ENCODE results near the gene DLK1. TPM values are rescaled to one million over a fixed set of nuclear protein-coding genes. Genes with fewer than 3 reads are reported as not detected.
A peak's percentile ranks its signal among the peaks of the same experiment; 100 is the strongest.

Gene DLK1
- total RNA-seq, 1 donor from 2014 or later, result 4.4 TPM

- peaks cover 50% of the 10 kb centered on the region for H3K4me1 Mint-ChIP-seq
- H3K36me3 Mint-ChIP-seq (ENCODE audit: low read depth), result no peaks in the 10 kb centered on the region
- no peaks in the 10 kb centered on the region for H3K27me3 Mint-ChIP-seq (ENCODE audit: low read depth)
- no peak for TF ChIP-seq CTCF (conservative IDR thresholded peaks at IDR 0.05)
- H3K9me3 Mint-ChIP-seq, result no peaks in the 10 kb centered on the region
- no peak overlapping the region for H3K4me3 Mint-ChIP-seq
- DNase-seq (ENCODE audit: low read depth, low spot score), result no peak
- no peak overlapping the region for H3K27ac Mint-ChIP-seq (ENCODE audit: unreplicated experiment)
Measured at GRCh38 chr14:100684154-100684553, 42.5 kb upstream of the DLK1 start.

- DNase-seq (ENCODE audit: low read depth, low spot score), result no peak
- no peak overlapping the region for H3K4me3 Mint-ChIP-seq
- peaks cover 46% of the 10 kb centered on the region for H3K4me1 Mint-ChIP-seq
- H3K36me3 Mint-ChIP-seq (ENCODE audit: low read depth), result no peaks in the 10 kb centered on the region
- H3K27me3 Mint-ChIP-seq (ENCODE audit: low read depth), result no peaks in the 10 kb centered on the region
- no peaks in the 10 kb centered on the region for H3K9me3 Mint-ChIP-seq
- TF ChIP-seq CTCF (conservative IDR thresholded peaks at IDR 0.05), result no peak
- H3K27ac Mint-ChIP-seq (ENCODE audit: unreplicated experiment), result no peak overlapping the region
Measured at GRCh38 chr14:100684961-100685360, 41.7 kb upstream of the DLK1 start.

GRCh38 chr14:100686858-100687257, 39.8 kb upstream of the DLK1 start:
- no peak overlapping the region for H3K4me3 Mint-ChIP-seq

GRCh38 chr14:100687386-100687785, 39.3 kb upstream of the DLK1 start:
- Mint-ChIP-seq H3K4me3 (no peak overlapping the region), H3K27me3 (ENCODE audit: low read depth) (no peaks in the 10 kb centered on the region), H3K9me3 (no peaks in the 10 kb centered on the region), H3K4me1 (peaks cover 40% of the 10 kb centered on the region), H3K27ac (ENCODE audit: unreplicated experiment) (no peak overlapping the region), H3K36me3 (ENCODE audit: low read depth) (no peaks in the 10 kb centered on the region)
- no peak for TF ChIP-seq CTCF (conservative IDR thresholded peaks at IDR 0.05)
- no peak for DNase-seq (ENCODE audit: low read depth, low spot score)

More at GRCh38 chr14:100686858-100687257, 39.8 kb upstream of the DLK1 start:
- no peak for DNase-seq (ENCODE audit: low read depth, low spot score)
- TF ChIP-seq CTCF (conservative IDR thresholded peaks at IDR 0.05), result no peak
- Mint-ChIP-seq H3K27me3 (ENCODE audit: low read depth) (no peaks in the 10 kb centered on the region), H3K9me3 (no peaks in the 10 kb centered on the region), H3K27ac (ENCODE audit: unreplicated experiment) (peak overlapping the region; percentile 35), H3K36me3 (ENCODE audit: low read depth) (no peaks in the 10 kb centered on the region), H3K4me1 (peaks cover 40% of the 10 kb centered on the region)

GRCh38 chr14:100688051-100688450, 38.6 kb upstream of the DLK1 start:
- TF ChIP-seq CTCF (conservative IDR thresholded peaks at IDR 0.05), result no peak
- no peak overlapping the region for H3K4me3 Mint-ChIP-seq
- H3K27me3 Mint-ChIP-seq (ENCODE audit: low read depth), result no peaks in the 10 kb centered on the region
- no peaks in the 10 kb centered on the region for H3K36me3 Mint-ChIP-seq (ENCODE audit: low read depth)
- H3K27ac Mint-ChIP-seq (ENCODE audit: unreplicated experiment), result no peak overlapping the region
- H3K9me3 Mint-ChIP-seq, result no peaks in the 10 kb centered on the region
- H3K4me1 Mint-ChIP-seq, result peaks cover 43% of the 10 kb centered on the region
- DNase-seq (ENCODE audit: low read depth, low spot score), result no peak

Measured in neural crest cell (in vitro differentiated cells).